Activated CD4-positive, CD25-positive, alpha-beta regulatory T cell (primary cell): ENCODE data around the gene EFNA5.

Experiments
- DNase-seq, 4 experiments: peaks; one replicate each; lab custom pipeline; 2025; lab: John Stamatoyannopoulos, UW

Gene EFNA5

GRCh38 chr5:107484281-107484680 lies 186.5 kb downstream of the EFNA5 start:
- no peak for DNase-seq

GRCh38 chr5:107483231-107484024 lies 187.3 kb downstream of the EFNA5 start:
- no peak for DNase-seq

GRCh38 chr5:107478068-107478641 lies 192.6 kb downstream of the EFNA5 start:
- no peak for DNase-seq

DNA sequence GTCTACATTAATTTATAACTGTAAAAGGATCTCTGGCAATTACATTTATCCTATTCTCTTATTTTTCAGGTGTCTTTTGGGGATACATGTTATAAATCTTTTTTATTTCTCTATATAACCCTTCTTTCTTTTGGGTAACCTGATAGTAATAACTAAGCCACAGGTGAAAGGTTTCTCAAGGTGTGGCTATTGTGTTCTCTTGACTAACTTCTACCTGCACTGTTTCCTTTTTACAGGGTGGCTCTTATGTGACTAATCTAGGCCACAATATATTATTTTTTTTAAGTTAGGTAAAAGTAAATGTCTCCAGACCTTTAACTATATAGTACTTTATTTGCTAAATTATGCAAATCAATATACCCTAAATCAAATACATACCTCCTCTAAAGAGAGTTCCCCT lies 193.2 kb downstream of the EFNA5 start:
- no peak for DNase-seq

DNA sequence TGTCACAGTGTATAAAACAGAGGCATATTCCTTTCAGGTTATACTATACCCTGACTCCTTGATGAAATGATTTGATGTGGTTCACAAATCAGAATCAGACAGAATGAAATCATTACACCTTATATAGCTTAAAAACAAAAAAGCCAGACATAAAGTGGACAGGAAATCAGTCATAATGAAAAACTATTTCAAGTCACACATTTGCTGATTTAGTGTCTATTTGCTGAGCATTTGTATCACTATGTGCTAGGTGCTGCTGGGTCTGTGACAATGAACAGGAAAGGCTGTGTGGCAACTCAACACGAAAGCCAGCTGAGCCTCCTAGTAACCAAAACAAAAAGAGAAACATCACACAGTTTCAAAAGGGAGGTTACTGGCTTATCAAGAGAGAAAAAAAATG lies 194.0 kb downstream of the EFNA5 start:
- no peak for DNase-seq

GRCh38 chr5:107474716-107475489 lies 195.8 kb downstream of the EFNA5 start:
- no peak for DNase-seq

DNA sequence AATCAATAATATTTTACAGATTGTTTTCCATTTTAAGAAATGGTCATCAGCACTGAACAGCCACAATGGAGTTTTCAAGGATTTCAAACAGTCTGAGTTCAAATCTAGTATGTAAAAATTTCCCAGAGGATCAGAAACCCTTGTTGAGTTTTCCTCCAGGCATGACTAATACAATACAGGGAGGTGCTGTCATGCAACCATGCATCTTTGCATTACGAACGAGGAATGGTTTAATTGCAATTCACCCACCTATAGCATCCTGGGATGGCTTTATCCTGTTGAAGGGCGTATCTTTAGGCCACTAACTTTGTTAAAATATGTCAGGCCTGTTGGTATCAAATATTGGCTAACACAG lies 196.4 kb downstream of the EFNA5 start:
- no peak for DNase-seq

DNA sequence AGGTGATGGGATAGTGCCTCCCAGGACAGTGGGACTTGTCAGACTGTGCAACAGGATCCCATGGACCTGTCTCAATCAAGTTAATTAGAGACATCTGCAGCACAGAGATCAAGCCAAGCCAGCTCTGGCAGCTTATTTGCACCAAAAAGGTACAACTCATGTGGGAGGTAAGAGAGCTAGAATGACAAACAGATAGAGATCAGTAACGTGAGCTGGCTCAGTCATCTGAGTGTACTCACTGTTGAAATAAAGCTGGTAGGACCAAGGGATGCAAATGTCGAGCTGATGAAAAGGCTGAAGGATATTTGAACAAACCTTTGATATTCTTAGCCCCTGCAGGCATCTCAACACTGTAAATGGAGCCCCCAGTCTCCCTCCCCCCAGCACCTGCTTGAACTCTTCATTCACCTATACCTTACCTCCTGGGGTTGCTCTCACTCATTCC lies 198.1 kb downstream of the EFNA5 start:
- DNase-seq, result no peak

DNA sequence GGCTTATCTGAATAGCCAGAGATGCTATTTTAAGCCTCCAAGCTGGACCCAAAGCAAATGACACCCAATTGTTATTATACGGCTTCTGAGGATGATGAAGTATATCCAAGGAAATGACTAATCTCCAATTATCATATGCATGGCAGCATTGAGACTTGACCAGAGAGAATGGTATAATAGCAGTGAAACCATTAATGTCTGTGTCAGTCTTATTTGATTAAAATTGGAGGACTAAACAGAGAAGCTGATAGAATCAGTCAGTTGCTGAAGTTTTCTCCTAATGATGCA lies 200.5 kb downstream of the EFNA5 start:
- no peak for DNase-seq

DNA sequence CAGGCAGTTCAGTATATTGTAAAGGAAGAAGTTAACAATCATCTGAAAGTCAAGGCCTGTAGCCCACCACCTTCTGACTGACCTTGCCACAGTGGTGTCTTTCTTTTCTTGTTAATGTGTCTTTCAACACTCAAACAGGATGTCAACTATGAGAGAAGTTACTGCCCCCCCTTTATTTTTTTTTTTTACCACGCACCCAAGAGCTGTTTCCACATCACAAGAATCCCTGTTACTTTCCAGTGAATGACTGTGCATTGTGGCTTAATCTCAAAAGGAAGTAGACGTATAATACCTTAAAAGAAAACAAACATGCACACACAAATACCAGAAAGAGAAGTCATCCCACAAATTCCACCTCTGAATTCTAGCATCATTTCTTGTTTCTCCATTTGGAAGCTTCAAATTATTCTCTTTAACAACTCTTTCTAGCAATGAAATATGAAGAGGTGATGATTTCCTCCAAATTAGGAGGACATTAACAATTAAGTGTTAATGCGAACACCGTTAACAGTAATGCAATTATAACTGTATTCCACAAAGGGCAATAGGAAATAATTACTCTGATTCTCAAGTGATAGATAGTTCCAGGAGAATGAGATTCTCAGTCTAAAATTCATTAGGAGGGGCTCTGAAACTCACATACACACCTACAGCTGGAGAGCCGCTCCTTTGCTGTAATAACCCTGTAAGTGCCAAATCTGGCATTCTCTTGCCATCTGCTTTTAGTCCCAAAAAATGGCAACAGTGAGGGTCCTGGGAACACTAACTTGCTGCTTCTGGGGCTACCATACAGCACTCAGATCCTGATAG lies 201.0 kb downstream of the EFNA5 start:
- no peak for DNase-seq

- no peak for DNase-seq
Measured at GRCh38 chr5:107469064-107469463, 201.7 kb downstream of the EFNA5 start.

GRCh38 chr5:107468276-107468675 lies 202.5 kb downstream of the EFNA5 start:
- DNase-seq, result no peak

DNA sequence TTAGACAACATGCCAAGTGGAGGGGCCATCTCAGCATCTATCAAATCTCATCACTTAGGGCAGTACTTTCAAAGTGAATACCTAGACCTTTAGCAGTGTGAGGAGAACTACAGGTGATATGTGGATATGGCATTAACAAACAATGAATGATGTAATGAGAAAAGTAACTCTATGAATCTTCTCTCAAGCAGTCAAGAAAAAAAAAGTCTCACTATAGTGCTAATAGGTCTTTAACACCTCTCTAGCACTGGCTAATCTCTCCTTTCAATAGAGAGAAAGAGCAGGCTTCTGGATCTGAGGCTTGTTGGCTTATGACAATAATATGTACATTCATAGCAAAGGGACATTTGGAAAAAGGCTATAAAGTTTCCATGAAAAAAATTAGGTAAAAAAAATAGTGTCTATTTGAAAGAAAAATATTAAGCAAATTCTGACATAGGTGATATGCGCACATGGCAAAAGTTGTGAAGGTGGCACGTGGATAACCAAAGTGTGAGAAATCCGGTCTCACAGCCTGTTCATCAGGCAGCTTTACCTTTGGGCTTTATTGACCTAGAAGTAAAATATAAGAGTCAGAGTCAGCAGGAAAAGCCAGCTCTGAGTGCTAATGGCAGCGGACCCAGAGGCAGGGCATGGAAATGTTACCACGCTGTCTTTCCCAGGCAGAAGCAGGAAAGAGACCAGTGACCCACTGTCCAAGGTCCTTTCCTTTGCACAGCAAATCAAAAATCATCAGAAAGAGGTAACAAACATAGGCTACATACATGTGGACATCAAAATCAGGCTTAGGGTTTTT lies 203.4 kb downstream of the EFNA5 start:
- no peak for DNase-seq

- DNase-seq, result no peak
Measured at GRCh38 chr5:107466233-107466769, 204.4 kb downstream of the EFNA5 start.

DNA sequence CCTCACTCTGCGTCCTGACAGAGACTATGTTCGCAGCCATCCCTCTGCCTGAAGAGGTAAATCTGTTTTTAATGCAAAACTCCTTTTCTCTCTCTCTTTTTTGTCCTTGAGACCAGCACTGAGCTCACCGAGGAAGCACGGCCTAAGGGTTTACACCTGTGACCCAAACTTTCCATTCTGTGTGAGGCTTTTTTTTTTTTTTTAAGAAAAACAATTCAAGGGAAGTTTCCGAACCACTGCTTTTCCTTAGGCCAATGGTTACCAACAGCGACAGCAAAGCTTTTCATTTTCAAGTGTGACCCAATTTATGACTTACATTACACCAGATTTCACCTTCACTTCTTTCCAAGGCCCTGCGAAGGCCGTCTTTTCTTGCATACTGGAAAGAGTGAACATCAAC lies 205.9 kb downstream of the EFNA5 start:
- DNase-seq, result no peak

DNA sequence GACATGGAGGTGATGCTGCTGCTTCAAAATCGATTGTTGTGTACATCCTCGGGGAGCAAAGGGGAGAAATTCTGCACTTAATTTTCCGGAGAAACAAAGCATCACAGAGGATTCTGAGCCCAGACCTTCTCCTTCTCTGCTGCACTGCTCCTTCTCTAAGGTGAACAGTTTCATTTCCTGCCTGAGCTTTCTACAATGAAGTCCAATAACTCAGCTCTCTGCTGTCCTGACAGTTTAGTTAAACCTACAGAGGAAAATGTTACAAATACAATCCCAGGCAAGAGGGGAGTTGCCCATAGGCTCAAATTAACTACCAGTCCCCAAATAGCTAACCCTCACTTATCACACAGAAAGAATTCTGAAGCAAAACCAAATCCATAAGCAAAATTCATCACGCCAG lies 206.3 kb downstream of the EFNA5 start:
- DNase-seq, result no peak

- DNase-seq, result no peak
Measured at GRCh38 chr5:107463731-107464130, 207.0 kb downstream of the EFNA5 start.

- no peak for DNase-seq
Measured at GRCh38 chr5:107461770-107462169, 209.0 kb downstream of the EFNA5 start.

DNA sequence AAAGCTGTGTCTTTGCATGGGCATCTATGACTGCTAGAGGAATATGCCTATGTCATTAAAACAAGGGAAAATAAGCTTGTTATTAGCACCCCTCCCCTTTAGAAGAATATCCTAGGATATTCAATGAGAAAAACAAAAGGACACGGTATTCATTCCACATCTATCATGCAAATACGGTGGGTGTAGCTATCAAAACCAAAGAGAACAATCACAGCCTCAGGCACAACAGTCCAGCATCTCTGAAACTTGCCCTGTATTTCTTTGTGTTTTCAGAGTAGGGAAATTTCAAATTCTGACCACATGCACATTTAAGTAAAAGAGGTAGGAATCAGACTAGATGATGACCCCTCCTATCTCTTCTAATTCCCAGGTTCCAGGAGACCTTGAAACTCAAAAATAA lies 209.9 kb downstream of the EFNA5 start:
- no peak for DNase-seq

- no peak for DNase-seq
Measured at GRCh38 chr5:107459605-107460004, 211.1 kb downstream of the EFNA5 start.

- DNase-seq, result no peak
Measured at GRCh38 chr5:107458322-107458721, 212.4 kb downstream of the EFNA5 start.
